Astrocyte (in vitro differentiated cells and primary cell): Measurements from ENCODE around the gene NR1H2. TPM values are rescaled to one million over a fixed set of nuclear protein-coding genes. Genes with fewer than 3 reads are reported as not detected.

ENCODE experiments used
- DNase-seq: peaks from one replicate; pipeline ENCODE4 v3.0.0-alpha.2; 2010; ENCODE audit warnings: low read depth
- FAIRE-seq: peaks from 2 replicates; lab custom pipeline; 2011; peaks lifted over from hg19 to GRCh38; lab: Jason Lieb, UNC
- H2AFZ ChIP-seq: 2 replicates; pipeline ENCODE4 v1.6.0; 2012; ENCODE audit warnings: low read depth, low read length, inconsistent platforms
- H3K27ac ChIP-seq: 2 replicates; pipeline ENCODE4 v1.5.1; 2011; ENCODE audit warnings: low read depth, low read length, inconsistent platforms
- H3K27me3 ChIP-seq: 2 replicates; pipeline ENCODE4 v1.6.0; 2011; ENCODE audit warnings: low read length, inconsistent platforms; ENCODE audit not compliant: insufficient read depth
- H3K36me3 ChIP-seq: 2 replicates; pipeline ENCODE4 v1.5.1; 2011; ENCODE audit warnings: low read length, inconsistent platforms; ENCODE audit not compliant: insufficient read depth
- H3K4me1 ChIP-seq: 2 replicates; pipeline ENCODE4 v1.5.1; 2011; ENCODE audit warnings: low read length, inconsistent platforms; ENCODE audit not compliant: insufficient read depth
- H3K4me2 ChIP-seq: 2 replicates; pipeline ENCODE4 v1.6.0; 2012; ENCODE audit warnings: low read length, inconsistent platforms
- H3K4me3 ChIP-seq: 2 replicates; pipeline ENCODE4 v1.5.1; 2011; ENCODE audit warnings: low read depth, mild to moderate bottlenecking, low read length, inconsistent platforms; ENCODE audit not compliant: insufficient read depth
- H3K79me2 ChIP-seq: 2 replicates; pipeline ENCODE4 v1.6.0; 2012; ENCODE audit warnings: mild to moderate bottlenecking, low read length, inconsistent platforms; ENCODE audit not compliant: insufficient read depth
- H3K9ac ChIP-seq: 2 replicates; pipeline ENCODE4 v1.6.0; 2012; ENCODE audit warnings: mild to moderate bottlenecking, low read length, inconsistent platforms
- H3K9me3 ChIP-seq: 2 replicates; pipeline ENCODE4 v1.5.1; 2012; ENCODE audit warnings: low read depth, mild to moderate bottlenecking, low read length, inconsistent platforms; ENCODE audit not compliant: insufficient read depth
- H4K20me1 ChIP-seq: 2 replicates; pipeline ENCODE4 v1.6.0; 2012; ENCODE audit warnings: low read length, inconsistent platforms; ENCODE audit not compliant: insufficient read depth
- H3K27ac Mint-ChIP-seq: one replicate; pipeline ENCODE4 v1.8.0; 2021; ENCODE audit warnings: mild to moderate bottlenecking, mixed read lengths; ENCODE audit not compliant: unreplicated experiment
- H3K27me3 Mint-ChIP-seq: one replicate; pipeline ENCODE4 v1.8.0; 2021; ENCODE audit warnings: low read depth, mixed read lengths; ENCODE audit not compliant: unreplicated experiment
- H3K36me3 Mint-ChIP-seq: one replicate; pipeline ENCODE4 v1.8.0; 2021; ENCODE audit warnings: low read depth, mixed read lengths; ENCODE audit not compliant: unreplicated experiment
- H3K4me1 Mint-ChIP-seq: one replicate; pipeline ENCODE4 v1.8.0; 2021; ENCODE audit warnings: low read depth, mixed read lengths; ENCODE audit not compliant: unreplicated experiment
- H3K4me3 Mint-ChIP-seq: one replicate; pipeline ENCODE4 v1.8.0; 2021; ENCODE audit warnings: mild to moderate bottlenecking, moderate library complexity, mixed read lengths; ENCODE audit not compliant: unreplicated experiment
- H3K9me3 Mint-ChIP-seq: one replicate; pipeline ENCODE4 v1.8.0; 2021; ENCODE audit warnings: mild to moderate bottlenecking, mixed read lengths; ENCODE audit not compliant: unreplicated experiment
- CTCF ChIP-seq: IDR thresholded peaks from 2 replicates; pipeline ENCODE4 v1.5.1; 2011; ENCODE audit warnings: low read depth, mild to moderate bottlenecking, inconsistent platforms, low read length, moderate library complexity; ENCODE audit not compliant: insufficient read depth
- EZH2 ChIP-seq: IDR thresholded peaks from 2 replicates; pipeline ENCODE4 v1.6.1; 2012; ENCODE audit warnings: mild to moderate bottlenecking, low read length, inconsistent platforms; ENCODE audit not compliant: insufficient read depth
- total RNA-seq: library from RNA; stranded (reverse); gene quantifications from 2 replicates; pipeline ENCODE4 v1.2.1, GENCODE V29; 2021

The NR1H2 gene
- total RNA-seq, 1 donor from 2014 or later: 33.4 TPM

- Histone ChIP-seq H3K36me3 (peaks cover 7% of the 10 kb centered on the region), H3K79me2 (no peaks in the 10 kb centered on the region), H2AFZ (no peak overlapping the region), H3K4me1 (no peaks in the 10 kb centered on the region), H3K27me3 (no peaks in the 10 kb centered on the region), H3K27ac (no peak overlapping the region), H3K9ac (no peak overlapping the region), H3K9me3 (no peaks in the 10 kb centered on the region), H3K4me2 (peak overlapping the region; percentile 54), H3K4me3 (no peak overlapping the region), H4K20me1 (peaks cover 13% of the 10 kb centered on the region)
- TF ChIP-seq CTCF (no peak), EZH2 (no peak)
- DNase-seq (no peak), FAIRE-seq (no peak)
- Mint-ChIP-seq H3K4me3 (peak overlapping the region; percentile 77), H3K36me3 (peaks cover 8% of the 10 kb centered on the region), H3K27me3 (peaks cover 2% of the 10 kb centered on the region), H3K9me3 (no peaks in the 10 kb centered on the region), H3K27ac (no peak overlapping the region), H3K4me1 (no peaks in the 10 kb centered on the region)
These were observed 799 bp downstream of the NR1H2 start for GRCh38 chr19:50377051-50377461.

- Mint-ChIP-seq H3K27me3 (no peaks in the 10 kb centered on the region), H3K4me3 (no peak overlapping the region), H3K4me1 (no peaks in the 10 kb centered on the region), H3K9me3 (no peaks in the 10 kb centered on the region), H3K27ac (no peak overlapping the region), H3K36me3 (peaks cover 8% of the 10 kb centered on the region)
- Histone ChIP-seq H3K9ac (no peak overlapping the region), H3K79me2 (no peaks in the 10 kb centered on the region), H3K4me1 (no peaks in the 10 kb centered on the region), H3K9me3 (no peaks in the 10 kb centered on the region), H3K27ac (no peak overlapping the region), H4K20me1 (peaks cover 13% of the 10 kb centered on the region), H3K27me3 (no peaks in the 10 kb centered on the region), H2AFZ (no peak overlapping the region), H3K4me2 (peak overlapping the region; percentile 54), H3K36me3 (peaks cover 7% of the 10 kb centered on the region), H3K4me3 (no peak overlapping the region)
- FAIRE-seq (no peak), DNase-seq (no peak)
- no peak for TF ChIP-seq CTCF
- no peak for TF ChIP-seq EZH2
These were observed 1.3 kb downstream of the NR1H2 start for GRCh38 chr19:50377517-50377916.

GRCh38 chr19:50378169-50378862 lies 2.1 kb downstream of the NR1H2 start:
- no peak overlapping the region for H2AFZ ChIP-seq

More at GRCh38 chr19:50378169-50378862, 2.1 kb downstream of the NR1H2 start:
- Histone ChIP-seq H4K20me1 (peaks cover 13% of the 10 kb centered on the region), H3K79me2 (no peaks in the 10 kb centered on the region), H3K4me2 (no peak overlapping the region), H3K27me3 (no peaks in the 10 kb centered on the region), H3K9me3 (no peaks in the 10 kb centered on the region), H3K27ac (no peak overlapping the region), H3K4me3 (no peak overlapping the region), H3K9ac (no peak overlapping the region), H3K4me1 (no peaks in the 10 kb centered on the region), H3K36me3 (peaks cover 7% of the 10 kb centered on the region)
- Mint-ChIP-seq H3K36me3 (peaks cover 8% of the 10 kb centered on the region), H3K4me3 (no peak overlapping the region), H3K27me3 (no peaks in the 10 kb centered on the region), H3K4me1 (no peaks in the 10 kb centered on the region), H3K27ac (no peak overlapping the region), H3K9me3 (no peaks in the 10 kb centered on the region)
- FAIRE-seq (no peak), DNase-seq (no peak)
- TF ChIP-seq EZH2 (no peak), CTCF (no peak)
